ENCODE measurements around the gene SMIM5. TPM values are rescaled to one million over a fixed set of nuclear protein-coding genes. Genes with fewer than 3 reads are reported as not detected.
A peak's percentile ranks its signal among the peaks of the same experiment; 100 is the strongest.

SMIM5 gene
- total RNA-seq, 1 donor from 2014 or later, result 0.84 TPM

GRCh38 chr17:75646638-75646992, 13.4 kb downstream of the SMIM5 start:
- H3K27me3 ChIP-seq, result no peaks in the 10 kb centered on the region
- H3K4me3 ChIP-seq, result no peak overlapping the region
- peaks cover 16% of the 10 kb centered on the region for H3K4me1 ChIP-seq
- DNase-seq (no peak), ATAC-seq (no peak)
- no peaks in the 10 kb centered on the region for H3K9me3 ChIP-seq
- TF ChIP-seq CTCF (IDR thresholded peaks at IDR 0.05), result no peak
- H3K36me3 ChIP-seq, result peaks cover 27% of the 10 kb centered on the region
- intact Hi-C loops (cut with DNase I), result no loop called here
- H3K27ac ChIP-seq, result peak overlapping the region; percentile 89

GRCh38 chr17:75647061-75647460, 13.8 kb downstream of the SMIM5 start:
- Histone ChIP-seq H3K27ac (peak overlapping the region; percentile 89), H3K36me3 (peaks cover 27% of the 10 kb centered on the region), H3K27me3 (no peaks in the 10 kb centered on the region), H3K9me3 (no peaks in the 10 kb centered on the region), H3K4me1 (peaks cover 16% of the 10 kb centered on the region), H3K4me3 (no peak overlapping the region)
- DNase-seq (peak; percentile 64), ATAC-seq (no peak)
- intact Hi-C loops (cut with DNase I), result no loop called here
- no peak for TF ChIP-seq CTCF (IDR thresholded peaks at IDR 0.05)

- H3K4me3 ChIP-seq, result no peak overlapping the region
- intact Hi-C loops (cut with DNase I), result no loop called here
- no peak for DNase-seq
- no peak for TF ChIP-seq CTCF (IDR thresholded peaks at IDR 0.05)
- peaks cover 27% of the 10 kb centered on the region for H3K36me3 ChIP-seq
- no peak for ATAC-seq
- no peaks in the 10 kb centered on the region for H3K27me3 ChIP-seq
- H3K4me1 ChIP-seq, result peaks cover 16% of the 10 kb centered on the region
- no peak overlapping the region for H3K27ac ChIP-seq
- H3K9me3 ChIP-seq, result no peaks in the 10 kb centered on the region
Measured at GRCh38 chr17:75647921-75648320, 14.7 kb downstream of the SMIM5 start.

- DNase-seq (peak; percentile 33), ATAC-seq (no peak)
- Histone ChIP-seq H3K4me3 (no peak overlapping the region), H3K9me3 (no peaks in the 10 kb centered on the region), H3K4me1 (peaks cover 16% of the 10 kb centered on the region), H3K27ac (no peak overlapping the region), H3K27me3 (no peaks in the 10 kb centered on the region), H3K36me3 (peaks cover 35% of the 10 kb centered on the region)
- no peak for TF ChIP-seq CTCF (IDR thresholded peaks at IDR 0.05)
- intact Hi-C loops (cut with DNase I), result no loop called here
Measured at GRCh38 chr17:75649687-75650086, 16.5 kb downstream of the SMIM5 start.

GRCh38 chr17:75650874-75651273, 17.6 kb downstream of the SMIM5 start:
- ATAC-seq, result no peak
- Histone ChIP-seq H3K4me1 (peaks cover 12% of the 10 kb centered on the region), H3K9me3 (no peaks in the 10 kb centered on the region), H3K27me3 (no peaks in the 10 kb centered on the region), H3K4me3 (no peak overlapping the region), H3K27ac (no peak overlapping the region), H3K36me3 (peaks cover 45% of the 10 kb centered on the region)
- peak; percentile 30 for DNase-seq
- intact Hi-C loops (cut with DNase I), result no loop called here
- TF ChIP-seq CTCF (IDR thresholded peaks at IDR 0.05), result no peak

- Histone ChIP-seq H3K4me1 (no peaks in the 10 kb centered on the region), H3K36me3 (peaks cover 53% of the 10 kb centered on the region), H3K4me3 (no peak overlapping the region), H3K27ac (no peak overlapping the region), H3K27me3 (no peaks in the 10 kb centered on the region), H3K9me3 (no peaks in the 10 kb centered on the region)
- no peak for TF ChIP-seq CTCF (IDR thresholded peaks at IDR 0.05)
- DNase-seq (peak; percentile 54), ATAC-seq (peak; percentile 40)
- intact Hi-C loops (cut with DNase I), result no loop called here
Measured at GRCh38 chr17:75652341-75652740, 19.1 kb downstream of the SMIM5 start.
